ENCODE results near the gene ADAMTSL5. TPM values are rescaled to one million over a fixed set of nuclear protein-coding genes. Genes with fewer than 3 reads are reported as not detected.

ADAMTSL5 gene
- total and polyA plus RNA-seq, 2 of the 13 experiments (the other 11 are each of a cell fraction or from before 2014, with no cell fraction given), result 0.60 to 2.7 TPM

GRCh38 chr19:1524287-1524971 lies 11.6 kb upstream of the ADAMTSL5 start (continued):
- TF ChIP-seq ZHX2 (IDR thresholded peaks at IDR 0.05; ENCODE audit: low read depth) (no peak), ZHX2 (CRISPR knock-in tag; IDR thresholded peaks at IDR 0.05; ENCODE audit: borderline replicate concordance) (no peak), POLR2A (IDR thresholded peaks at IDR 0.05; ENCODE audit: insufficient read depth in 1 of 2, low read depth in 2 of 2, low read length in 2 of 2) (peak in 1 of 2 experiments; percentile 24; a peak in 1 of 4 replicates), ZNF550 (CRISPR knock-in tag; IDR thresholded peaks at IDR 0.05; ENCODE audit: borderline replicate concordance) (no peak), CREB1 (IDR thresholded peaks at IDR 0.05) (peak; percentile 37; the same call in 1 of the 2 replicates), CREB1 (CRISPR knock-in tag; IDR thresholded peaks at IDR 0.05) (no peak), ATM (IDR thresholded peaks at IDR 0.05; ENCODE audit: borderline replicate concordance) (peak; percentile 38; the same call in 1 of the 2 replicates), AKAP8 (CRISPR knock-in tag; IDR thresholded peaks at IDR 0.05) (peak; percentile 67; the same call in 1 of the 2 replicates), TCF7L2 (IDR thresholded peaks at IDR 0.05; ENCODE audit: low read depth, low read length) (no peak), ZNF333 (CRISPR knock-in tag; IDR thresholded peaks at IDR 0.05; ENCODE audit: borderline replicate concordance) (no peak), TSC22D2 (CRISPR knock-in tag; IDR thresholded peaks at IDR 0.05; ENCODE audit: borderline replicate concordance) (no peak), RBM22 (optimal IDR thresholded peaks at IDR 0.05; ENCODE audit: low read length) (no peak), KDM2A (CRISPR knock-in tag; IDR thresholded peaks at IDR 0.05; ENCODE audit: borderline replicate concordance, low read depth) (0 out of 2 replicates have a peak, but pooled peaks have one; percentile 1)
- TF ChIP-seq, protein P1, sequence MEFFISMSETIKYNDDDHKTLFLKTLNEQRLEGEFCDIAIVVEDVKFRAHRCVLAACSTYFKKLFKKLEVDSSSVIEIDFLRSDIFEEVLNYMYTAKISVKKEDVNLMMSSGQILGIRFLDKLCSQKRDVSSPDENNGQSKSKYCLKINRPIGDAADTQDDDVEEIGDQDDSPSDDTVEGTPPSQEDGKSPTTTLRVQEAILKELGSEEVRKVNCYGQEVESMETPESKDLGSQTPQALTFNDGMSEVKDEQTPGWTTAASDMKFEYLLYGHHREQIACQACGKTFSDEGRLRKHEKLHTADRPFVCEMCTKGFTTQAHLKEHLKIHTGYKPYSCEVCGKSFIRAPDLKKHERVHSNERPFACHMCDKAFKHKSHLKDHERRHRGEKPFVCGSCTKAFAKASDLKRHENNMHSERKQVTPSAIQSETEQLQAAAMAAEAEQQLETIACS (CRISPR knock-in tag; IDR thresholded peaks at IDR 0.05), result no peak
- TF ChIP-seq, protein P2, sequence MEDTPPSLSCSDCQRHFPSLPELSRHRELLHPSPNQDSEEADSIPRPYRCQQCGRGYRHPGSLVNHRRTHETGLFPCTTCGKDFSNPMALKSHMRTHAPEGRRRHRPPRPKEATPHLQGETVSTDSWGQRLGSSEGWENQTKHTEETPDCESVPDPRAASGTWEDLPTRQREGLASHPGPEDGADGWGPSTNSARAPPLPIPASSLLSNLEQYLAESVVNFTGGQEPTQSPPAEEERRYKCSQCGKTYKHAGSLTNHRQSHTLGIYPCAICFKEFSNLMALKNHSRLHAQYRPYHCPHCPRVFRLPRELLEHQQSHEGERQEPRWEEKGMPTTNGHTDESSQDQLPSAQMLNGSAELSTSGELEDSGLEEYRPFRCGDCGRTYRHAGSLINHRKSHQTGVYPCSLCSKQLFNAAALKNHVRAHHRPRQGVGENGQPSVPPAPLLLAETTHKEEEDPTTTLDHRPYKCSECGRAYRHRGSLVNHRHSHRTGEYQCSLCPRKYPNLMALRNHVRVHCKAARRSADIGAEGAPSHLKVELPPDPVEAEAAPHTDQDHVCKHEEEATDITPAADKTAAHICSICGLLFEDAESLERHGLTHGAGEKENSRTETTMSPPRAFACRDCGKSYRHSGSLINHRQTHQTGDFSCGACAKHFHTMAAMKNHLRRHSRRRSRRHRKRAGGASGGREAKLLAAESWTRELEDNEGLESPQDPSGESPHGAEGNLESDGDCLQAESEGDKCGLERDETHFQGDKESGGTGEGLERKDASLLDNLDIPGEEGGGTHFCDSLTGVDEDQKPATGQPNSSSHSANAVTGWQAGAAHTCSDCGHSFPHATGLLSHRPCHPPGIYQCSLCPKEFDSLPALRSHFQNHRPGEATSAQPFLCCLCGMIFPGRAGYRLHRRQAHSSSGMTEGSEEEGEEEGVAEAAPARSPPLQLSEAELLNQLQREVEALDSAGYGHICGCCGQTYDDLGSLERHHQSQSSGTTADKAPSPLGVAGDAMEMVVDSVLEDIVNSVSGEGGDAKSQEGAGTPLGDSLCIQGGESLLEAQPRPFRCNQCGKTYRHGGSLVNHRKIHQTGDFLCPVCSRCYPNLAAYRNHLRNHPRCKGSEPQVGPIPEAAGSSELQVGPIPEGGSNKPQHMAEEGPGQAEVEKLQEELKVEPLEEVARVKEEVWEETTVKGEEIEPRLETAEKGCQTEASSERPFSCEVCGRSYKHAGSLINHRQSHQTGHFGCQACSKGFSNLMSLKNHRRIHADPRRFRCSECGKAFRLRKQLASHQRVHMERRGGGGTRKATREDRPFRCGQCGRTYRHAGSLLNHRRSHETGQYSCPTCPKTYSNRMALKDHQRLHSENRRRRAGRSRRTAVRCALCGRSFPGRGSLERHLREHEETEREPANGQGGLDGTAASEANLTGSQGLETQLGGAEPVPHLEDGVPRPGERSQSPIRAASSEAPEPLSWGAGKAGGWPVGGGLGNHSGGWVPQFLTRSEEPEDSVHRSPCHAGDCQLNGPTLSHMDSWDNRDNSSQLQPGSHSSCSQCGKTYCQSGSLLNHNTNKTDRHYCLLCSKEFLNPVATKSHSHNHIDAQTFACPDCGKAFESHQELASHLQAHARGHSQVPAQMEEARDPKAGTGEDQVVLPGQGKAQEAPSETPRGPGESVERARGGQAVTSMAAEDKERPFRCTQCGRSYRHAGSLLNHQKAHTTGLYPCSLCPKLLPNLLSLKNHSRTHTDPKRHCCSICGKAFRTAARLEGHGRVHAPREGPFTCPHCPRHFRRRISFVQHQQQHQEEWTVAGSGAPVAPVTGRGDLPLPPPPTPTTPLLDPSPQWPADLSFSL (CRISPR knock-in tag; IDR thresholded peaks at IDR 0.05), result peak; percentile 98

Measured in HepG2 (cell line).